AG04450 (cell line): ENCODE results near the gene BRCC3. TPM values are rescaled to one million over a fixed set of nuclear protein-coding genes. Genes with fewer than 3 reads are reported as not detected.
A peak's percentile ranks its signal among the peaks of the same experiment; 100 is the strongest.

Experiments
- CTCF ChIA-PET: fragments of 300-600, 350-600 bp; formaldehyde crosslinking; extraction: SDS; loops from one replicate; lab custom pipeline; 2022; ENCODE audit warnings: antibody characterized with exemption, inconsistent platforms; lab: Charles Lee
- POLR2A ChIA-PET: fragments of 350-600 bp; formaldehyde crosslinking; extraction: SDS; loops from one replicate; lab custom pipeline; 2021; ENCODE audit warnings: antibody characterized with exemption, inconsistent platforms; lab: Yijun Ruan, JAX
- DNase-seq: peaks from one replicate; pipeline ENCODE4 v3.0.0-alpha.2; 2011; ENCODE audit warnings: low read depth, low spot score
- H3K27ac ChIP-seq: one replicate; pipeline ENCODE4 v1.5.1; 2012; ENCODE audit warnings: low read depth, low read length, control low read depth
- H3K27me3 ChIP-seq: one replicate; pipeline ENCODE4 v1.6.0; 2012; ENCODE audit warnings: low read length; ENCODE audit not compliant: control insufficient read depth, insufficient read depth
- H3K4me3 ChIP-seq: 2 replicates; pipeline ENCODE4 v1.5.1; 2011; ENCODE audit warnings: mild to moderate bottlenecking, low read depth, low read length, control low read depth
- H3K9me3 ChIP-seq: 2 replicates; pipeline ENCODE4 v1.5.1; 2012; ENCODE audit warnings: low read length; ENCODE audit not compliant: control insufficient read depth, insufficient read depth
- CTCF ChIP-seq: IDR thresholded peaks from 2 replicates; pipeline ENCODE4 v1.5.1; 2011; ENCODE audit warnings: low read depth, low read length, control low read depth, inconsistent platforms
- polyA plus RNA-seq: library from polyadenylated mRNA; depleted of rRNA; stranded (reverse); fragments of >200 nt; gene quantifications from 2 replicates; pipeline ENCODE4 v1.2.3, GENCODE V29; 2011

The BRCC3 gene
- polyA plus RNA-seq, 1 experiment, result 23.0 TPM

GRCh38 chrX:155048977-155049619 lies 22.2 kb upstream of the BRCC3 start:
- Histone ChIP-seq H3K4me3 (no peak overlapping the region), H3K9me3 (no peaks in the 10 kb centered on the region), H3K27ac (no peak overlapping the region), H3K27me3 (no peaks in the 10 kb centered on the region)
- no peak for DNase-seq
- CTCF ChIA-PET, result interaction anchor here (0.7 to 1.9 kb wide), 9 partner anchors 8 to 69 kb away, joined by 3 to 11 read pairs (median 4); no protein-coding TSS in a partner anchor
- peak; percentile 68 for TF ChIP-seq CTCF
- POLR2A ChIA-PET, result no interaction called here

DNA sequence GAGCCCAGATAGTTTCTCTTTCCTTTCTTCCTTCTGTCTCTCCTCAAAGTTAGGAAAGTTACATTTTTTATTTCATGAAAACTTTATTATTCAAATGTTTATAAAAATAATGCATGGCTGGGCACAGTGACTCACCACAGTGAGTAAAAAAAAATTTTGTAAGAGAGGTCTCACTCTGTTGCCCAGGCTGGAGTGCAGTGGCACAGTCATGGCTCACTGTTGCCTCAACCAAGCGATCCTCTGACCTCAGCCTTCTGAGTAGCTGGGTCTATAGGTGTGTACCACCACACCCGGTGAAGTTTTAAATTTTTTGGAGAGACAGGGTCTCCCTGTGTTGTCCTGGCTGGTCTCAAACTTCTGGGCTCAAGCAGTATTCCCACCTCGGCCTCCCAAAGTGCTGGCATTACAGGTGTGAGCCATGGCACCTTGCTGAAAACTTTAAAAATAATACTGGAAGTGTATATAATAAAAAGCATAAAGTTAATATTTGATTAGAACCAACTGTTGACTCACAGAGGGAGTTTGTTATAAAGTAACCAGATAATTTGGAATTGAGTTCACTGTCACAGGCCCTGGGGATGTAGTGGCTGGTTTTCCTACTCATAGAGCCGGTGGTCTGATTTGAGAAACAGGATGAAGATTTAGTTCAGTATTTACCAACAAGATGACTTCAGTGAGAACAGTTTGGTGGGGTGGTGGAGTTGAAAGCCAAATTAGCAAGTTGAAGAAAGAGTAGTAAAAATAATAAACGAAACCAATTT lies 18.4 kb upstream of the BRCC3 start:
- ChIA-PET POLR2A (no interaction called here), CTCF (no interaction called here)
- Histone ChIP-seq H3K27me3 (no peaks in the 10 kb centered on the region), H3K4me3 (no peak overlapping the region), H3K9me3 (no peaks in the 10 kb centered on the region), H3K27ac (no peak overlapping the region)
- TF ChIP-seq CTCF, result no peak
- DNase-seq, result no peak

GRCh38 chrX:155053656-155054055 lies 17.7 kb upstream of the BRCC3 start:
- ChIA-PET CTCF (no interaction called here), POLR2A (no interaction called here)
- H3K27ac ChIP-seq, result no peak overlapping the region
- no peak overlapping the region for H3K4me3 ChIP-seq
- no peak for TF ChIP-seq CTCF
- H3K9me3 ChIP-seq, result no peaks in the 10 kb centered on the region
- H3K27me3 ChIP-seq, result no peaks in the 10 kb centered on the region
- DNase-seq, result no peak

DNA sequence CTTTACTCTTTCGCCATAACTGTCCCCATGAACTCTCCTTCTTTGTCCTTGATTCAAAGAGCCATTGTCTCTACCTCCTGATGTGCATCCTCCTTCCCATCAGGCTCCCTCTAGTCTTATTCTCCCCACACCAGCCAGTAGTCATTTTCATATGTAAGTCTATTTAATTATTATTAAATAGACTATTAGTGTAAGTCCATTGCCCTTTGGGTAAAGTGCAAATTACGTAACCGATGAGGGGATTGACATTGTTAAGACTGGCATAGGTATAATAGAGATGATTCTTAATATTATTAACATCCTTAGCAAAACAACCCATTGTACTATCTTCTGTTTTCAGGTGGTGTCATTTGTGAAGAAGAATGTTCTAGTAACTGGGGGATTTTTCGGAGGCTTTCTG lies 17.1 kb upstream of the BRCC3 start:
- no peak for DNase-seq
- no peak overlapping the region for H3K27ac ChIP-seq
- CTCF ChIA-PET, result no interaction called here
- H3K27me3 ChIP-seq, result no peaks in the 10 kb centered on the region
- POLR2A ChIA-PET, result no interaction called here
- H3K9me3 ChIP-seq, result no peaks in the 10 kb centered on the region
- H3K4me3 ChIP-seq, result no peak overlapping the region
- no peak for TF ChIP-seq CTCF

GRCh38 chrX:155055494-155055893 lies 15.8 kb upstream of the BRCC3 start:
- TF ChIP-seq CTCF, result no peak
- Histone ChIP-seq H3K9me3 (no peaks in the 10 kb centered on the region), H3K27ac (no peak overlapping the region), H3K27me3 (no peaks in the 10 kb centered on the region), H3K4me3 (no peak overlapping the region)
- CTCF ChIA-PET, result interaction anchor here (0.6 to 1.2 kb wide), 2 partner anchors 75 to 161 kb away, joined by 3 to 4 read pairs; no protein-coding TSS in a partner anchor
- POLR2A ChIA-PET, result no interaction called here
- no peak for DNase-seq
